MCF 10A (cell line): Measurements from ENCODE around the gene ADCY1. TPM values are rescaled to one million over a fixed set of nuclear protein-coding genes. Genes with fewer than 3 reads are reported as not detected.
A peak's percentile ranks its signal among the peaks of the same experiment; 100 is the strongest.

Source experiments
- BruUV-seq: library from RNA; stranded (reverse); fragments of 400-500 nt; replicated peaks from 2 replicates; lab custom pipeline; 2021; lab: Mats Ljungman, UMichigan
- CTCF ChIA-PET: fragments of 300-600 bp; sonication (Branson Sonifier 250); formaldehyde crosslinking; extraction: SDS; loops from one replicate; lab custom pipeline; 2021; ENCODE audit warnings: antibody characterized with exemption, inconsistent platforms; lab: Yijun Ruan, JAX
- POLR2A ChIA-PET: fragments of 300-600, 350-650 bp; sonication (Branson Sonifier 250); formaldehyde crosslinking; extraction: SDS; loops from one replicate; lab custom pipeline; 2020; ENCODE audit warnings: antibody characterized with exemption, inconsistent platforms; lab: Yijun Ruan, JAX
- DNase-seq: peaks from one replicate; pipeline ENCODE4 v3.0.0-alpha.2; 2018; ENCODE audit not compliant: unreplicated experiment
- H3K27ac Mint-ChIP-seq: one replicate; pipeline ENCODE4 v1.8.0; 2022; ENCODE audit warnings: mild to moderate bottlenecking, low read depth, mixed read lengths; ENCODE audit not compliant: unreplicated experiment
- H3K27me3 Mint-ChIP-seq: one replicate; pipeline ENCODE4 v1.8.0; 2022; ENCODE audit warnings: mixed read lengths; ENCODE audit not compliant: insufficient read depth, unreplicated experiment
- H3K36me3 Mint-ChIP-seq: one replicate; pipeline ENCODE4 v1.8.0; 2022; ENCODE audit warnings: mild to moderate bottlenecking, moderate library complexity, mixed read lengths; ENCODE audit not compliant: insufficient read depth, unreplicated experiment
- H3K4me1 Mint-ChIP-seq: one replicate; pipeline ENCODE4 v1.8.0; 2022; ENCODE audit warnings: mixed read lengths; ENCODE audit not compliant: insufficient read depth, unreplicated experiment
- H3K4me3 Mint-ChIP-seq: one replicate; pipeline ENCODE4 v1.8.0; 2022; ENCODE audit warnings: mild to moderate bottlenecking, moderate library complexity, mixed read lengths; ENCODE audit not compliant: unreplicated experiment
- H3K9me3 Mint-ChIP-seq: one replicate; pipeline ENCODE4 v1.8.0; 2022; ENCODE audit warnings: mixed read lengths; ENCODE audit not compliant: unreplicated experiment
- CTCF ChIP-seq: fragments of 200-600 bp; IDR thresholded peaks from one replicate; pipeline ENCODE4 v1.8.0; 2022; ENCODE audit warnings: antibody characterized with exemption, mild to moderate bottlenecking; ENCODE audit not compliant: unreplicated experiment
- intact Hi-C: fragments of 100-400 bp; cut with micrococcal nuclease; formaldehyde crosslinking; loops from 2 replicates; pipeline ENCODE4 v1.14.1; 2022
- total RNA-seq: library from RNA; stranded (reverse); gene quantifications from 2 replicates; pipeline ENCODE4 v1.2.3, GENCODE V29; 2022

The ADCY1 gene
- total RNA-seq, 1 experiment from 2014 or later: 0.61 TPM

GRCh38 chr7:45663167-45663921 lies 89.2 kb downstream of the ADCY1 start:
- Mint-ChIP-seq H3K27ac (no peak overlapping the region), H3K36me3 (no peaks in the 10 kb centered on the region), H3K4me3 (no peak overlapping the region), H3K4me1 (no peaks in the 10 kb centered on the region), H3K27me3 (peaks cover 13% of the 10 kb centered on the region), H3K9me3 (no peaks in the 10 kb centered on the region)
- TF ChIP-seq CTCF: peak; percentile 65
- intact Hi-C loops: loop anchor here (1.0 to 10.0 kb wide), 2 partner anchors 191 to 509 kb away; partner anchors contain the start of gene RAMP3
- POLR2A ChIA-PET: no interaction called here
- peak; percentile 46 for DNase-seq
- CTCF ChIA-PET: interaction anchor here (0.6 to 1.7 kb wide), 10 partner anchors 9 to 227 kb away, joined by 3 to 6 read pairs (median 3); no protein-coding TSS in a partner anchor
- no TSS peak for BruUV-seq

- H3K9me3 Mint-ChIP-seq: no peaks in the 10 kb centered on the region
- no peak overlapping the region for H3K4me3 Mint-ChIP-seq
- H3K36me3 Mint-ChIP-seq: no peaks in the 10 kb centered on the region
- intact Hi-C loops: loop anchor here (1.0 to 10.0 kb wide), 2 partner anchors 190 to 509 kb away; partner anchors contain the start of gene RAMP3
- POLR2A ChIA-PET: interaction anchor here (0.6 kb wide), 1 partner anchor 425 kb away, joined by 4 read pairs; no protein-coding TSS in a partner anchor
- no peak for DNase-seq
- TF ChIP-seq CTCF: no peak
- no peaks in the 10 kb centered on the region for H3K4me1 Mint-ChIP-seq
- H3K27me3 Mint-ChIP-seq: peaks cover 20% of the 10 kb centered on the region
- H3K27ac Mint-ChIP-seq: no peak overlapping the region
- CTCF ChIA-PET: interaction anchor here (0.6 to 1.4 kb wide), 6 partner anchors 9 to 190 kb away, joined by 3 to 6 read pairs (median 4); no protein-coding TSS in a partner anchor
- BruUV-seq: no TSS peak
These were observed 89.9 kb downstream of the ADCY1 start for GRCh38 chr7:45663965-45664633.

GRCh38 chr7:45665172-45665571 lies 91.0 kb downstream of the ADCY1 start:
- Mint-ChIP-seq H3K9me3 (no peaks in the 10 kb centered on the region), H3K4me3 (no peak overlapping the region), H3K36me3 (no peaks in the 10 kb centered on the region), H3K27me3 (peaks cover 20% of the 10 kb centered on the region), H3K27ac (no peak overlapping the region), H3K4me1 (no peaks in the 10 kb centered on the region)
- intact Hi-C loops: loop anchor here (10.0 kb wide), 1 partner anchor 510 kb away; the partner anchor contains the start of gene RAMP3
- DNase-seq: no peak
- TF ChIP-seq CTCF: no peak
- ChIA-PET POLR2A (no interaction called here), CTCF (interaction anchor here (0.6 kb wide), 1 partner anchor 20 kb away, joined by 3 read pairs; no protein-coding TSS in a partner anchor)
- BruUV-seq: no TSS peak

GRCh38 chr7:45670227-45670626 lies 96.1 kb downstream of the ADCY1 start:
- DNase-seq: no peak

More at GRCh38 chr7:45670227-45670626, 96.1 kb downstream of the ADCY1 start:
- intact Hi-C loops: no loop called here
- H3K27ac Mint-ChIP-seq: no peak overlapping the region
- H3K4me1 Mint-ChIP-seq: no peaks in the 10 kb centered on the region
- CTCF ChIA-PET: no interaction called here
- H3K9me3 Mint-ChIP-seq: no peaks in the 10 kb centered on the region
- H3K4me3 Mint-ChIP-seq: no peak overlapping the region
- no TSS peak for BruUV-seq
- no peaks in the 10 kb centered on the region for H3K36me3 Mint-ChIP-seq
- POLR2A ChIA-PET: no interaction called here
- no peak for TF ChIP-seq CTCF
- peaks cover 71% of the 10 kb centered on the region for H3K27me3 Mint-ChIP-seq
